Spleen (tissue), 11 donors: ENCODE data around the gene MMP15. TPM values are rescaled to one million over a fixed set of nuclear protein-coding genes. Genes with fewer than 3 reads are reported as not detected.

Source experiments
- DNase-seq: peaks from one replicate; pipeline ENCODE4 v3.0.0-alpha.2; 2020
- H3K27ac ChIP-seq, 8 donors: fragments of 200-600 bp; sonication (generic) in 7 of 8; 1 replicate in 4 of 8; 2 replicates in 4 of 8; pipeline versions ENCODE4 v1.5.0 to v1.8.0; 2016 to 2021; ENCODE audit warnings: inconsistent platforms in 4 of 8, mild to moderate bottlenecking in 4 of 8, moderate library complexity in 1 of 8
- H3K27me3 ChIP-seq, 7 donors: fragments of 200-600 bp; sonication (generic) in 6 of 7; replicated peaks in 1 of 7; 1 replicate in 4 of 7; 2 replicates in 3 of 7; pipeline versions ENCODE4 v1.5.0 to v1.8.0; 2016 to 2021; ENCODE audit warnings: inconsistent platforms in 3 of 7, mild to moderate bottlenecking in 1 of 7
- H3K36me3 ChIP-seq, 6 donors: fragments of 200-600 bp; sonication (generic) in 5 of 6; 1 replicate in 4 of 6; 2 replicates in 2 of 6; pipeline versions ENCODE4 v1.5.0 to v1.8.0; 2016 to 2021; ENCODE audit warnings: inconsistent platforms in 2 of 6
- H3K4me1 ChIP-seq, 6 donors: fragments of 200-600 bp; sonication (generic) in 5 of 6; 1 replicate in 3 of 6; 2 replicates in 3 of 6; pipeline versions ENCODE4 v1.5.0 to v1.8.0; 2016 to 2021; ENCODE audit warnings: inconsistent platforms in 3 of 6
- H3K4me3 ChIP-seq, 8 donors: fragments of 200-600 bp; sonication (generic) in 7 of 8; 1 replicate in 4 of 8; 2 replicates in 4 of 8; pipeline versions ENCODE4 v1.5.0 to v1.8.0; 2016 to 2021; ENCODE audit warnings: inconsistent platforms in 4 of 8, mild to moderate bottlenecking in 4 of 8, moderate library complexity in 2 of 8
- H3K9me3 ChIP-seq, 8 donors: fragments of 200-600 bp; sonication (generic) in 7 of 8; 1 replicate in 4 of 8; 2 replicates in 4 of 8; pipeline versions ENCODE4 v1.5.0 to v1.8.0; 2016 to 2021; ENCODE audit warnings: inconsistent platforms in 4 of 8
- CTCF ChIP-seq, 11 experiments: fragments of 200-600 bp in 7 of 11; fragments of 450-650 bp in 4 of 11; sonication (generic) in 4 of 11; IDR thresholded peaks in 8 of 11; conservative IDR thresholded peaks in 3 of 11; 1 replicate in 7 of 11; 2 replicates in 4 of 11; pipeline versions ENCODE4 v1.4.0 to v1.8.0; 2016 to 2021; ENCODE audit warnings: antibody characterized with exemption in 11 of 11, inconsistent platforms in 4 of 11, mild to moderate bottlenecking in 1 of 11
- POLR2A ChIP-seq, 3 donors: fragments of 450-650 bp; IDR thresholded peaks; one replicate each; pipeline ENCODE4 v1.5.1; 2017; ENCODE audit warnings: antibody characterized with exemption in 3 of 3, mild to moderate bottlenecking in 1 of 3
- POLR2AphosphoS5 ChIP-seq, 3 donors: sonication (generic); formaldehyde crosslinking; IDR thresholded peaks; one replicate each; pipeline ENCODE4 v1.5.1; 2017; ENCODE audit warnings: antibody characterized with exemption in 3 of 3
- WGBS, 5 donors: extraction: QIAGEN DNeasy Blood & Tissue Kit in 3 of 5; methylation state at CpG; one replicate each; pipeline versions ENCODE4 v1.1.5 to v1.1.7; 2013 to 2018; 5-methylcytosine and 5-hydroxymethylcytosine counted together
- intact Hi-C: fragments of 100-400 bp; cut with DNase I; formaldehyde crosslinking; loops from one replicate; pipeline ENCODE4 v1.15.0; 2023; ENCODE audit warnings: low total_unique reads
- polyA plus RNA-seq, 3 donors: library from polyadenylated mRNA; stranded (reverse); fragments of 200-250 nt; gene quantifications; one replicate each; pipeline ENCODE4 v1.2.1, GENCODE V29; 2013
- total RNA-seq, 7 donors: library from RNA; depleted of rRNA in 3 of 7; stranded (reverse); fragments of >200 nt in 3 of 7; fragmentation: NEBNext Ultra II Directional in 4 of 7; extraction: Animal tissue kit (Norgen Biotek cat#: 25700) in 4 of 7; gene quantifications; one replicate each; pipeline versions ENCODE4 v1.1.0 to v1.2.1, GENCODE V29; 2016 to 2021
- donor health status: healthy with polysubstance abuse.
- donor health status: DM: no; HTN: no; CAD: no; lungs with moderate emphysema.
- donor health status: DM: no; HTN: no; CAD: no.
- donor health status: Bipolar disorder and iron deficiency.
- donor health status: healthy.
- donor health status: DM: no; HTN: no; CAD: no.
- donor health status: DM: yes; HTN: yes; CAD: no.

MMP15 gene
- total and polyA plus RNA-seq, 10 donors, result 2.3 to 24.2 (median 14.0) TPM

DNA sequence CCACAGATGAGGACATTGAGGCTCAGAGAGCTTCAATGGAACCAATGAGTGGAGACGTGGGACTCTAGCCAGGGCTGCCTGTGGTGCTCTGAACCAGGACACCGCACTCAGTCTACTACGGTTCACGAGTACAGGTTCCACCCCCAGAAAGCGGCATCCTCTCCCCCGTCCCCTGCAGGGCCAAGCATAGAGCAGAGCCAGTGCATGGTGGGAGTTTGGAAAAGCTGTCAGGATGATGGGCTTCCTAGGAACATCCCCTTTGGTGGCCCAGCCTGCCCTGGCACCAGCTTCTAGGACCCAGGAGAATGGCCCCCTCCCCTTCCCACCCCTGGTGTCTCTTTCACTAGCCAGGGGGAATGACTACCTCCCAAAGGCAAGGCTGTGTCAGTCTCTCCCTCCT, 33.5 kb upstream of the MMP15 start:
- H3K36me3 ChIP-seq, result peaks cover 4 to 39% (median 18%) of the 10 kb centered on the region in 6 donors
- no peaks in the 10 kb centered on the region for H3K27me3 ChIP-seq
- TF ChIP-seq CTCF (IDR thresholded peaks at IDR 0.05 in 8 of 11, conservative IDR thresholded peaks at IDR 0.05 in 3 of 11) (no peak), POLR2AphosphoS5 (IDR thresholded peaks at IDR 0.05) (no peak), POLR2A (IDR thresholded peaks at IDR 0.05) (no peak)
- peak; percentile 34 for DNase-seq
- intact Hi-C loops, result no loop called here
- H3K4me3 ChIP-seq, result no peak overlapping the region
- WGBS, 5 donors, result 93 to 96% (median 95%) methylated on average over 4 to 6 of the region's 6 CpGs
- H3K4me1 ChIP-seq, result peaks cover 7 to 43% (median 29%) of the 10 kb centered on the region in 6 donors
- no peaks in the 10 kb centered on the region for H3K9me3 ChIP-seq
- no peak overlapping the region for H3K27ac ChIP-seq

DNA sequence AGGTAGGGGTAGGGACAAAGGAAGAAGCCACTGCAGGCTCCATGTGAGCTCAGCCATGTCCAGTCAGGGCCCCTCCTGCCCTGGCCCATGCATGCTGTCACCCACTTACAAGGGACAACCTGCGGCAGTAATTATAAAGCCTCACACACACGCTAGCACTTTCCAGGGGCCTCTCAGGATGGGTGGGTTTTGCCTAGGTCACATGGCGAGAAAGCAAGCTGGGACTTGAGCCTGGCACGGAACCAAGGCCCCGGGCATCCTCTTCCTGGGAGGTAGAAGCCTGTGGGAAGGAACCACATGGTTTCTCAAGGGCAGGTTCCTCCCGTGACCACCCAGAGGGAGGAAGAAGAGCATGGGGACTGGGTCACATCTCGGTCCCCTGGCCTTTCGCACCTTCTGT, 32.1 kb upstream of the MMP15 start:
- intact Hi-C loops, result no loop called here
- Histone ChIP-seq H3K27ac (peak overlapping the region in 3 of 8 donors; percentile 33 to 64 (median 38)), H3K27me3 (no peaks in the 10 kb centered on the region), H3K4me3 (no peak overlapping the region), H3K9me3 (no peaks in the 10 kb centered on the region), H3K36me3 (peaks cover 7 to 52% (median 29%) of the 10 kb centered on the region in 6 donors), H3K4me1 (peaks cover 17 to 57% (median 42%) of the 10 kb centered on the region in 6 donors)
- TF ChIP-seq POLR2A (IDR thresholded peaks at IDR 0.05), result no peak
- no peak for TF ChIP-seq POLR2AphosphoS5 (IDR thresholded peaks at IDR 0.05)
- TF ChIP-seq CTCF (IDR thresholded peaks at IDR 0.05 in 8 of 11, conservative IDR thresholded peaks at IDR 0.05 in 3 of 11), result no peak
- DNase-seq, result no peak
- 44 to 79% (median 72%) methylated on average over 8 of the region's 8 CpGs for WGBS, 5 donors

GRCh38 chr16:57993897-57994296, 31.7 kb upstream of the MMP15 start:
- peak; percentile 79 for DNase-seq
- intact Hi-C loops, result no loop called here
- TF ChIP-seq POLR2A (IDR thresholded peaks at IDR 0.05) (no peak), POLR2AphosphoS5 (IDR thresholded peaks at IDR 0.05) (peak in 1 of 3 donors; percentile 44)
- Histone ChIP-seq H3K9me3 (no peaks in the 10 kb centered on the region), H3K27me3 (no peaks in the 10 kb centered on the region), H3K36me3 (peaks cover 7 to 52% (median 29%) of the 10 kb centered on the region in 6 donors), H3K4me1 (peaks cover 21 to 62% (median 47%) of the 10 kb centered on the region in 6 donors), H3K4me3 (no peak overlapping the region), H3K27ac (peak overlapping the region in 3 of 8 donors; percentile 33 to 64 (median 38))
- 59 to 88% (median 86%) methylated on average over 3 to 5 of the region's 5 CpGs for WGBS, 5 donors

- TF ChIP-seq POLR2A (IDR thresholded peaks at IDR 0.05), result no peak
- H3K27me3 ChIP-seq, result no peaks in the 10 kb centered on the region
- intact Hi-C loops, result no loop called here
- peaks cover 21 to 66% (median 51%) of the 10 kb centered on the region in 6 donors for H3K4me1 ChIP-seq
- no peak overlapping the region for H3K4me3 ChIP-seq
- 87 to 97% (median 91%) methylated on average over 4 of the region's 4 CpGs for WGBS, 5 donors
- H3K27ac ChIP-seq, result peak overlapping the region in 3 of 8 donors; percentile 31 to 64 (median 33)
- peaks cover 7 to 52% (median 29%) of the 10 kb centered on the region in 6 donors for H3K36me3 ChIP-seq
- peak; percentile 68 for DNase-seq
- no peaks in the 10 kb centered on the region for H3K9me3 ChIP-seq
Observed at GRCh38 chr16:57994361-57994760, 31.2 kb upstream of the MMP15 start.

- Histone ChIP-seq H3K27ac (peak overlapping the region in 6 of 8 donors; percentile 9 to 64 (median 28)), H3K4me3 (no peak overlapping the region), H3K9me3 (no peaks in the 10 kb centered on the region), H3K36me3 (peaks cover 7 to 52% (median 29%) of the 10 kb centered on the region in 6 donors), H3K27me3 (no peaks in the 10 kb centered on the region), H3K4me1 (peaks cover 21 to 70% (median 56%) of the 10 kb centered on the region in 6 donors)
- intact Hi-C loops, result no loop called here
- 3 to 26% (median 10%) methylated on average over 4 of the region's 4 CpGs for WGBS, 5 donors
- peak; percentile 92 for DNase-seq
- peak in 8 of 11 experiments; percentile 30 to 70 (median 52) for TF ChIP-seq CTCF (IDR thresholded peaks at IDR 0.05 in 8 of 11, conservative IDR thresholded peaks at IDR 0.05 in 3 of 11)
- peak in 1 of 3 donors; percentile 56 for TF ChIP-seq POLR2AphosphoS5 (IDR thresholded peaks at IDR 0.05)
- no peak for TF ChIP-seq POLR2A (IDR thresholded peaks at IDR 0.05)
Observed at GRCh38 chr16:57994778-57995177, 30.8 kb upstream of the MMP15 start.
